ENCODE measurements around the gene SPTB.

The SPTB gene

DNA sequence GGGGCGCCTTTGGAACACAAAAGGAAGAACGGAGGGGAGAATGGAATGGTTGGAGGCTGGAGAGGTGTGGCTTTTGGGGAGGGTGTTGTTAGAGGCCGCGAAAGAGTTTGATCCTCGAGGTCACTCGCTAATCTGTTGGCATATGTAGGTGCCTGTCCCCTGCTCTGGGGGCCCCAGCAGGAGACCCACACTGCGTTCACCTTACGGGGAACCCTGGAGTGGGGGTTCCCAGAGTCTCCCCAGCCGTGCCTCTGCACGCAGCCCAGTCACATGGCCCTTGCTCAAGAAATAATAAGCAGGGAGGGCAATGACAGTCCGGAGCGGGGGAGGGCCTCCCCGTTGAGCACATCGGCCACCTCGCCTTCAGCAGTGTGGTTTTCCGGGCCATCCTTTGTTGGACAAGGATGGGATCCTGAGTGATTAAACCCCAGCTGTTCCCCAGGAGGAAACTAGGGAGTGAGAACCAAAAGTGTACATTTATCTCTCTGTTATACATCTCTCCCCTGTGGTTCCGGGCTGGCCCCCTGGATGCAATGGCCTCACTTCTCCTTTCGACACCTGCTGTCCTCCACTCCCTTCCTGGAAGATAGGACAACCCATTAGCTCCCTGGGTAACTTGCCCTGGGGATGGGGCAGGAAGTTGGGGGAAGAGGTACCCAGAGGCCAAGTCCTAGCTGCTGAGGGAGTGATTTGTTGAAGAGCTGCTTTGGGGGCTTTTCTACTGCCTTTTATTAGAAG, 174.2 kb downstream of the SPTB start:
- Histone ChIP-seq H3K27me3 (ENCODE audit: control insufficient read depth in 5 of 5, insufficient read depth in 4 of 5, low read length in 5 of 5) (no peaks in the 10 kb centered on the region), H3K4me3 (ENCODE audit: low read depth in 1 of 5, low read length in 5 of 5) (peak overlapping the region; percentile 72 to 86 (median 76)), H3K36me3 (ENCODE audit: control insufficient read depth in 5 of 5, insufficient read depth in 5 of 5, low read length in 5 of 5) (no peaks in the 10 kb centered on the region), H3K9me3 (ENCODE audit: control insufficient read depth in 5 of 5, low read length in 5 of 5) (no peaks in the 10 kb centered on the region), H3K27ac (ENCODE audit: low read depth, low read length) (peak overlapping the region; percentile 74), H3K4me1 (ENCODE audit: control insufficient read depth in 5 of 5, insufficient read depth in 5 of 5, low read length in 5 of 5) (peaks cover 7 to 79% (median 64%) of the 10 kb centered on the region in 5 donors), H3K9ac (ENCODE audit: low read length in 5 of 5) (peak overlapping the region in 4 of 5 donors; percentile 46 to 76 (median 52))

DNA sequence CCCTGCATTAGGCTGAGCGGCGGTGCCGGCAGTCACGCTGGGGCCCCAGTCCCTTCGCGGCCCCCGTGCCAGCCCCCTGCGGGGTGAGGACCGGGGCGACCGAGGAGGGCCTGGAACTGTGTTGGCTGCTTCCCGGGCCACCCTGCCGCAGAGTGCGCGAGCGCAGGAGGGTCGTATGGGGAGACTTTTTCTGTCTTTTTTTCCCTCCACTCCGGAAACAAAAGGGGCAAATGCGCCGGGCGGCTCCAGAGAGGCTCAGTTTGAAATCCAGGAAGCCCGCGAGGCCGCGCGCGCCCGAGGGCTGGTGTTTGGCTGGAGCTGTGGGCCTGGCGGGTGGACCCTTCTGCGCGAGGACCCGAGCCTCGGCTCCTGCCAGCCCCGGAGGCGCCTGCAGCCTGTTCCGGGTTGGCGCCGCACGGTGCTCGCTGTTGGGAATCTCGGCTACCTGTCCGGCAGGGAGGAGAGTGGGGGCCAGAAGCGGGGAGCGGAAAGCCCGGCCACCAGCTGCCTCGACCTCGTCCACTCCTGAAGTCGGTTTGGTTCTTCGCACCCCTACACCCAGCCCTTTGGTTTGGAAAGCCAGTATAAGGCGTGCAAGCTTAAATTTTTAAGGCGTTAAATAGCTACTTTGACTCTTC, 174.8 kb downstream of the SPTB start:
- H3K9ac ChIP-seq (ENCODE audit: low read length in 5 of 5): peak overlapping the region in 4 of 5 donors; percentile 46 to 76 (median 54)
- no peaks in the 10 kb centered on the region for H3K36me3 ChIP-seq (ENCODE audit: control insufficient read depth in 5 of 5, insufficient read depth in 5 of 5, low read length in 5 of 5)
- H3K27ac ChIP-seq (ENCODE audit: low read depth, low read length): peak overlapping the region; percentile 74
- H3K9me3 ChIP-seq (ENCODE audit: control insufficient read depth in 5 of 5, low read length in 5 of 5): no peaks in the 10 kb centered on the region
- H3K4me1 ChIP-seq (ENCODE audit: control insufficient read depth in 5 of 5, insufficient read depth in 5 of 5, low read length in 5 of 5): peaks cover 7 to 73% (median 58%) of the 10 kb centered on the region in 5 donors
- H3K4me3 ChIP-seq (ENCODE audit: low read depth in 1 of 5, low read length in 5 of 5): peak overlapping the region; percentile 72 to 86 (median 76)
- no peaks in the 10 kb centered on the region for H3K27me3 ChIP-seq (ENCODE audit: control insufficient read depth in 5 of 5, insufficient read depth in 4 of 5, low read length in 5 of 5)

DNA sequence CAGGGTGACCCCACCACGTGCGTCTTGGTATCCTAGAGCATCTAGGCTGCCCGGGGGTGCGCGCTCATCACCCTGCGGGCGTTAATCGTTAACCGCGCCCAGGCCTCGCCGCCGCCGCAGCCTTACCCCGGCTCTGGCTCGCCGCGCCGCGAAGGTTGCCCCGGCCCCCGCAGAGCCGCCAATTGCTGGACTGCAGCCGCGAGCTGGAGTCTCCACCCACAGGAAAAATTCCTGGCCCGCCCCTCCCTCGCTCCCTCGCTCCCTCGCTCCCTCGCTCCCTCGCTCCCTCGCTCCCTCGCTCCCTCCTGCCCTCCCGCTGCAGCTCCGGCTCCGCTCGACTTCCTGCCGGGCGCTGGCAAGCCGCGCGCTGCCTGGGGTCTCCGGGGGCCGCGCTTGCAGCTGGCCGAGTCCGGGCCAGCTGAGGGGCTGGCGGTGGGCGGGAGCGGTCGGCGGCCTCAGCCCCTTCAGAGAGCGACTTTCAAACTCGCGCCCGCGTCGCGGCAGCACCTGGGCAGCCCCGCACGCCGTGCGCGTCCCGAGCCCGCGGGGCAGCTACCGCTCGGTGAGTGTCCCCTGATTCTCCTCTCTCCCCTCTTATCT, 175.5 kb downstream of the SPTB start, which contains the start of gene PLEKHG3:
PLEKHG3 (plus strand) TSS at position 282 of the 600 bp plus-strand sequence. CDS start 23,208 bp downstream, outside the sequence.
- Histone ChIP-seq H3K4me1 (ENCODE audit: control insufficient read depth in 5 of 5, insufficient read depth in 5 of 5, low read length in 5 of 5) (peaks cover 7 to 71% (median 53%) of the 10 kb centered on the region in 5 donors), H3K4me3 (ENCODE audit: low read depth in 1 of 5, low read length in 5 of 5) (peak within 1 kb of the TSS; percentile 72 to 86 (median 76)), H3K27ac (ENCODE audit: low read depth, low read length) (peak within 1 kb of the TSS; percentile 74), H3K9me3 (ENCODE audit: control insufficient read depth in 5 of 5, low read length in 5 of 5) (no peaks in the 10 kb centered on the region), H3K9ac (ENCODE audit: low read length in 5 of 5) (peak within 1 kb of the TSS in 4 of 5 donors; percentile 62 to 76 (median 68)), H3K36me3 (ENCODE audit: control insufficient read depth in 5 of 5, insufficient read depth in 5 of 5, low read length in 5 of 5) (no peaks in the 10 kb centered on the region), H3K27me3 (ENCODE audit: control insufficient read depth in 5 of 5, insufficient read depth in 4 of 5, low read length in 5 of 5) (no peaks in the 10 kb centered on the region)

DNA sequence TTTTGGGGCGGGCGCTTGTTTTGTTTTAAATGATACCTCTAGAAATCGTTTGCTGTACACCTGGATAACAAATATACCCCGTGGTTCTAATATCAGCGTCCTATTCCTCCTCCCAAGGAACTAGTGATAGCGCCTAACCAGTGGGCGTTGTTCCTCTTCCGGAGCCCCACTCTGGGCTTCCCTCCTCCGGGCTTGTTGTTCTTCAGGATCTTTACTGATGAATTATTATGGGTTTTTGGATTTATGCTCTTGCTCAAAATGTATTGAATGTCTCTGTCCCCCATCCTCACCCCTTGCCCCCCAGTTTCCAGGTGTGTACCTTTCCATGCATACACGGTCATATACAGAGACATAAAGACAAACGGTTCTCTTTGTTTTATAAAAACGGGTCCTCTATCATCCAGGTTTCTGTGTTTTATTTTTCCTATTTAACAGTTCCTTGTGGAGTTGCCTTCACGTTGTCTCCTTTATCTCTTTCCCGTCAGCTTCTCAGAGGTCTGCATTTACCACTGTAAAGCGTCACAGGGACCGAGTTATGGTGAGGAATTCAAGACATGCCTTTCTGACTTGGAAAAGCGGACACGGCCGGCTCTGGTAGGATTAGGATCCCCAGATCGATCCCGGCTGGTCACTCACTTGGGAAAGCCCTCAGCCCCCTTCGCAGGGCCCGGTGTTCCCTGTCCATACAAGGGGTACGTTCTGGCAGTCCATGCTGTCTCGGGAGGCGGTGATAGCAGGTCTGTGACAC, 176.1 kb downstream of the SPTB start:
- H3K9me3 ChIP-seq (ENCODE audit: control insufficient read depth in 5 of 5, low read length in 5 of 5): no peaks in the 10 kb centered on the region
- H3K4me3 ChIP-seq (ENCODE audit: low read depth in 1 of 5, low read length in 5 of 5): peak overlapping the region; percentile 68 to 86 (median 75)
- no peaks in the 10 kb centered on the region for H3K36me3 ChIP-seq (ENCODE audit: control insufficient read depth in 5 of 5, insufficient read depth in 5 of 5, low read length in 5 of 5)
- H3K4me1 ChIP-seq (ENCODE audit: control insufficient read depth in 5 of 5, insufficient read depth in 5 of 5, low read length in 5 of 5): peaks cover 4 to 66% (median 46%) of the 10 kb centered on the region in 5 donors
- no peak overlapping the region for H3K27ac ChIP-seq (ENCODE audit: low read depth, low read length)
- no peaks in the 10 kb centered on the region for H3K27me3 ChIP-seq (ENCODE audit: control insufficient read depth in 5 of 5, insufficient read depth in 4 of 5, low read length in 5 of 5)
- H3K9ac ChIP-seq (ENCODE audit: low read length in 5 of 5): peak overlapping the region in 4 of 5 donors; percentile 21 to 76 (median 68)

DNA sequence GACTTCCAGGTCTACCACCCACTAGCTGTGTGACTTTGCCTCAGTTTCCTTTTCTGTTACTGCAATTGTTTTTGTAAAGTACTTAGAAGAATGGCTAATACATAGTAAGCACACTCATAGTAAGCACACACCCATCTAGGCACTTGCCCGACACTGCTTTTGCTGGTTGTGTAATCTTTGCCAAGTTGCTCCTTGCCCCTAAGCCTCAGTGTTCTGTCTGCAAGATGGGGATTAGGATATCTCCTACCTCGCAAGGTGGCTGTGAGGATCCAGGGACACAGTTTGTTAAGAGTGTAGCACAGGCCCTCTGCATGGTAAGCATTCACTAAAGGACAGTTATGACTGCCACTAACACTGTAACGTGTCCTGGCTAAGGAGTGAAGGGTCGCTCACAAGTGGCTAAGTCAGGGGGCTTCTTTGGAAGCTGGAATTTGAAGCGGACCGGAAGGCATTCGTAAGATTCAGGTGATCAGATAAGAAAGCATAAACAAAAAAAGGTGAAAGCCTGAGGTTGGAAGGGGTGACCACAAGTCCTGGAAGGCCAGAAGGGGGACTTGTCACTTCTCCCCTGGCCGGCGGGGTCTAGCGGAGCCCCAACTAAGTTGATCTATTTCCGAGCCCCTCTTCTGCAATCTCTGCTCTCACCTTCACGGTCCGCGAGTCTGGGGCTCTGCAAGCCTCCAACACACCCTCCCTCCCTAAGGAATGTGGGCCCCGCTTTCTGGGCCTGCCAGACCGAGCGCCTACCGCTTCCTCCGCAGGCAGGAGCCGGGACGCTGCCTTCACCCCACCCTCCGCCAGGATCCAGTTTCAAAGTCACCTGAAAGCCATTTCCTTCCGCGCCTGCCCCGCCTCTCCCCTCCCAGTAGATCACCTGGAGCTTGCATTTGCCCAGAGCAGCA, 177.0 kb downstream of the SPTB start:
- peaks cover 4 to 57% (median 38%) of the 10 kb centered on the region in 5 donors for H3K4me1 ChIP-seq (ENCODE audit: control insufficient read depth in 5 of 5, insufficient read depth in 5 of 5, low read length in 5 of 5)
- H3K36me3 ChIP-seq (ENCODE audit: control insufficient read depth in 5 of 5, insufficient read depth in 5 of 5, low read length in 5 of 5): no peaks in the 10 kb centered on the region
- H3K27ac ChIP-seq (ENCODE audit: low read depth, low read length): no peak overlapping the region
- H3K27me3 ChIP-seq (ENCODE audit: control insufficient read depth in 5 of 5, insufficient read depth in 4 of 5, low read length in 5 of 5): no peaks in the 10 kb centered on the region
- no peak overlapping the region for H3K9ac ChIP-seq (ENCODE audit: low read length in 5 of 5)
- H3K9me3 ChIP-seq (ENCODE audit: control insufficient read depth in 5 of 5, low read length in 5 of 5): no peaks in the 10 kb centered on the region
- peak overlapping the region in 1 of 5 donors; percentile 78 for H3K4me3 ChIP-seq (ENCODE audit: low read depth in 1 of 5, low read length in 5 of 5)

DNA sequence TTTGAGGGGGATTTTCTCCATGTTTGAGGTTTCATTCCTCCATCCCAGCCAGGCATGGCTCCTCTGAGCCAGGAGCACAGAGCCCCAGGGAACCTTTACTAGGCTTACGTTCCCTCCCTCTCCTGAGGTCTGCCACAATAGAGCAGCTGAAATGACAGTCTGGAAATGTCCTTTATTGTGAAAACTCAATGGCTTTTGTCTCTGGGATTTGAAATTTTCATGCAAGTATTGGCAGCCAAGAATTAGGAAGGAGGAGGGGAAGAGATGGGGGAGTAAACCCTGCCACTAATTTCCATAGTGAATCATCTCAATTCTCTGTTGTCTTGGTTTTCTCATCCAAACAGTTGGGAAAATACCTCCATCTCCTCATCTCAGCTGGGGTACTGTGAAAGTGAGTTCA, 178.0 kb downstream of the SPTB start:
- Histone ChIP-seq H3K4me1 (ENCODE audit: control insufficient read depth in 5 of 5, insufficient read depth in 5 of 5, low read length in 5 of 5) (peaks cover 3 to 48% (median 27%) of the 10 kb centered on the region in 5 donors), H3K27me3 (ENCODE audit: control insufficient read depth in 5 of 5, insufficient read depth in 4 of 5, low read length in 5 of 5) (no peaks in the 10 kb centered on the region), H3K36me3 (ENCODE audit: control insufficient read depth in 5 of 5, insufficient read depth in 5 of 5, low read length in 5 of 5) (no peaks in the 10 kb centered on the region), H3K9me3 (ENCODE audit: control insufficient read depth in 5 of 5, low read length in 5 of 5) (no peaks in the 10 kb centered on the region), H3K9ac (ENCODE audit: low read length in 5 of 5) (no peak overlapping the region), H3K4me3 (ENCODE audit: low read depth in 1 of 5, low read length in 5 of 5) (no peak overlapping the region), H3K27ac (ENCODE audit: low read depth, low read length) (no peak overlapping the region)

DNA sequence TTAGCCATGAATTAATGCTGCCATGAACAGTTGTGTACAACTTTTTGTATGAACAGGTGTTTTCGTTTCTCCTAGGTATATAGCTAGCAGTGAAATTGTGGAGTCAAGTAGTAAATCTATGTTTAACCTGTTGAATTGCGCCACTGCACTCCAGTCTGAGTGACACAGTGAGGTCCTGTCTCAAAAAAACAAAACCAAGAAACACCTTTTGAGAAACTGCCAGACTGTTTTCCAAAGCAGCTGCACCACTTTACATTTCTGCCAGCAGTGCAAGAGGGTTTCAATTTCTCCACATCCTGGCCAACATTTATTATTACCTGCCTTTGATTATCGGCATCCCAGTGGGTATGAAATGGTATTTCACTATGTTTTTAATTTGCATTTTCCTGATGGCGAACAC, 178.8 kb downstream of the SPTB start:
- no peak overlapping the region for H3K27ac ChIP-seq (ENCODE audit: low read depth, low read length)

DNA sequence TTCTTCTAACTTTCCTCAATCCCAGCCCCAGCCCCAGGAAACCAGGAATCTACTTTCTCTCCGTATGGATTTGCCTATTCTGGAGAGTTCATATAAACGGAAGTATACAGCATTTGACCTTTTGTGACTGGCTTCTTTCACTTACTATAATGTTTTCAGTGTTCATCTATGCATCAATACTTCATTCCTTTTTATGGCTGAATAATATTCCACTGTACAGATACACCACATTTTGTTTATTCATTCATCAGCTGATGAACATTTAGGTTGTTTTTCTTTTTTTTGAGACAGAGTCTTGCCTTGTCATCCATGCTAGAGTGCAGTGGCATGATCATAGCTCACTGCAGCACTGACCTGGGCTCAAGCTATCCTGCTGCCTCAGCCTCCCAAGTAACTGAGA, 179.4 kb downstream of the SPTB start:
- H3K27me3 ChIP-seq (ENCODE audit: control insufficient read depth in 5 of 5, insufficient read depth in 4 of 5, low read length in 5 of 5): no peaks in the 10 kb centered on the region
- no peaks in the 10 kb centered on the region for H3K36me3 ChIP-seq (ENCODE audit: control insufficient read depth in 5 of 5, insufficient read depth in 5 of 5, low read length in 5 of 5)
- H3K4me1 ChIP-seq (ENCODE audit: control insufficient read depth in 5 of 5, insufficient read depth in 5 of 5, low read length in 5 of 5): peaks cover 0 to 34% (median 14%) of the 10 kb centered on the region in 5 donors
- no peak overlapping the region for H3K9ac ChIP-seq (ENCODE audit: low read length in 5 of 5)
- no peaks in the 10 kb centered on the region for H3K9me3 ChIP-seq (ENCODE audit: control insufficient read depth in 5 of 5, low read length in 5 of 5)
- no peak overlapping the region for H3K4me3 ChIP-seq (ENCODE audit: low read depth in 1 of 5, low read length in 5 of 5)
- no peak overlapping the region for H3K27ac ChIP-seq (ENCODE audit: low read depth, low read length)

More for the DNA sequence above, 178.8 kb downstream of the SPTB start:
- H3K4me1 ChIP-seq (ENCODE audit: control insufficient read depth in 5 of 5, insufficient read depth in 5 of 5, low read length in 5 of 5): peaks cover 1 to 40% (median 20%) of the 10 kb centered on the region in 5 donors
- no peak overlapping the region for H3K9ac ChIP-seq (ENCODE audit: low read length in 5 of 5)
- no peaks in the 10 kb centered on the region for H3K9me3 ChIP-seq (ENCODE audit: control insufficient read depth in 5 of 5, low read length in 5 of 5)
- no peaks in the 10 kb centered on the region for H3K36me3 ChIP-seq (ENCODE audit: control insufficient read depth in 5 of 5, insufficient read depth in 5 of 5, low read length in 5 of 5)
- no peaks in the 10 kb centered on the region for H3K27me3 ChIP-seq (ENCODE audit: control insufficient read depth in 5 of 5, insufficient read depth in 4 of 5, low read length in 5 of 5)
- no peak overlapping the region for H3K4me3 ChIP-seq (ENCODE audit: low read depth in 1 of 5, low read length in 5 of 5)

DNA sequence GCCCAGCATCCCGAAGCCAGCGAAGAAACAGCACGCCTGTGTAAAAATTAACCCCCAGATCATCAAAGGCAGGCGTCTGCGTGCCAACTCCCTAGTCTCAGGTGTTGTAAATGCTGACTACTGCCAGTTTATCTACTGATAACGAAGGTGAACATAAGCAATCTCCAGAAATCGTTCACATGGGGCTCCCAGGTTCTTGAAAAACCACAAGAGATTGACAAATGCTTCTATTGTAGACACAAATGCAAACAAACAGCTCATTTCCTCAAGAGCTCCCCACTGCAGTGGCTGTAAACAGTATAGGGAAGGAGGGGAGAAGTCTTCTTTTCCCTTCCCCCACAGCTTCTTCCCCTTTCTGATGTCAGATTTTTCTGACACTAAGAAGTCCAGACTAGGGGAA, 180.8 kb downstream of the SPTB start:
- Histone ChIP-seq H3K9me3 (ENCODE audit: control insufficient read depth in 5 of 5, low read length in 5 of 5) (no peaks in the 10 kb centered on the region), H3K27ac (ENCODE audit: low read depth, low read length) (no peak overlapping the region), H3K4me1 (ENCODE audit: control insufficient read depth in 5 of 5, insufficient read depth in 5 of 5, low read length in 5 of 5) (peaks cover 0 to 23% (median 7%) of the 10 kb centered on the region in 5 donors), H3K4me3 (ENCODE audit: low read depth in 1 of 5, low read length in 5 of 5) (peak overlapping the region in 1 of 5 donors; percentile 17), H3K27me3 (ENCODE audit: control insufficient read depth in 5 of 5, insufficient read depth in 4 of 5, low read length in 5 of 5) (no peaks in the 10 kb centered on the region), H3K36me3 (ENCODE audit: control insufficient read depth in 5 of 5, insufficient read depth in 5 of 5, low read length in 5 of 5) (no peaks in the 10 kb centered on the region), H3K9ac (ENCODE audit: low read length in 5 of 5) (no peak overlapping the region)
